AG08395 (cell line): Measurements from ENCODE around the gene EEF1AKMT3.
"Not testable (repeated sequence)": the region's sequence is repeated elsewhere in the genome, so short reads cannot be mapped to it uniquely, and the experiment has no call there.

Experiments
- DNase-seq: peaks from one replicate; pipeline ENCODE4 v3.0.0; 2012; ENCODE audit warnings: mixed read lengths, low spot score

Gene EEF1AKMT3

DNA sequence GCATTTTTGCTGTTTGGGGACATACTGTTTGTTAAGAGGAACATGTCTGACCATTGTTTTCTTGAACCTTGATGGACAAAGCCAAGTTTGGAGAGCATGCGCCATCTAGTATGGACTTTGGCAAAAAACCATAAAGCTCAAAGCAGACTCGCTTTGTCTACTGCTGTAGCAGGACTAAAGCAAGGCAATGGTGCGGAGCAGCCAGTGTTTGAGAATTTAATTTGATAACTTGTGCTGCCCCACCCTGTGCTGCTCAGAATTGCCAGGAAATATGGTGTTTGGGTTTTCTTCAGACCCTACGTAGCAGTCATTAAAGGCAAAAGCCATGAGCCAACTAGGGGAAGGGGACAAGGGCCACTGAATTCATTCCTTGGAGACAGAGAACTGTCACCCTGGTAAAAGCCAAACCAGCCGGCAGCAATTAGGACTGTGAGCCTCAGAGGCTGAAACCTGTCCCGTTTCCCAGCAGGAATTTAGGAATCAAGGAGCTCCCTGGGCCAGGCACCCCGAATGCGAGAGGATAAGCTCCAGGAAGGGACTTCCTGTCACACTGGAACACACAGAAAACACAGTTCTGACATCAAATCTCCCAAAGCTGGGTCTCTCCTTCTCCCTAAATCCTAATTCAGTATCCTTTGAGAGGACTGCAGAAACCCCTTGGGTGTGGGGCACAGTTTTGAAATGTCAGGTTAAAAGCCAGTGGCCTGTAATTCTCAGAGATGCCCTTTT is 45.0 kb downstream of the EEF1AKMT3 start:
- no peak for DNase-seq

DNA sequence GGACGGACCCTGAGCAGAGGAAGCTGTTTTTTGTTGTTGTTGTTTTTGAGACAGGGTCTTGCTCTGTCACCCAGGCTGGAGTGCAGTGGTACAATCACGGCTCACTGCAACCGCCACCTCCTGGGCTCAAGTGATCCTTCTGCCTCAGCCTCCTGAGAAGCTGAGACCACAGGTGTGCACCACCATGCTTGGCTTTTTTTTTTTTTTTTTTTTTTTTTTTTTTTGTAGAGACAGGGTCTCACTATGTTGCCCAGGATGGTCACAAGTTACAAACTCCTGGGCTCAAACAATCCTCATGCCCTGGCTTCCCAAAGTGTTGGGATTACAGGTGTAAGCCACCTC is 45.5 kb downstream of the EEF1AKMT3 start:
- not testable (repeated sequence) for DNase-seq

DNA sequence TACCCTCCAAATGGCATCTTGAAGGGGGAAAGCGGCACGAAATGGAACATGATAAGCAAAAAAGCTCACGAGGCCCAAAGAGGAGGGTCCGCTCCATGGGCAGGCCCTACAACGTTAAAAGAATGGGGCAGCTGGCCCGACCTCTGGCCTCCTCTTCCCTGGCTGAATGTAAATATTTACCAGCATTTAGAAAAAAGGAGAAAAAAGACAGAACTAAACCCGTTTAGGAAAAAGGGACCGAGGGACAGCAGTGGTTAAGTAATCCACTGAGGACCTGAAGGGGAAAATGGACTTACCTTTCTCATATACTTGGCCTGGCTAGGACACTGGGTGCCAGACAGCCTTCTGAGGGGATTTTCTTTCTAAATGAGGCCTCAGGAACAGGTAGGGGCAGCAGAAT is 47.7 kb downstream of the EEF1AKMT3 start:
- not testable (repeated sequence) for DNase-seq

- not testable (repeated sequence) for DNase-seq
Measured at GRCh38 chr12:57821015-57821414, 48.6 kb downstream of the EEF1AKMT3 start.

DNA sequence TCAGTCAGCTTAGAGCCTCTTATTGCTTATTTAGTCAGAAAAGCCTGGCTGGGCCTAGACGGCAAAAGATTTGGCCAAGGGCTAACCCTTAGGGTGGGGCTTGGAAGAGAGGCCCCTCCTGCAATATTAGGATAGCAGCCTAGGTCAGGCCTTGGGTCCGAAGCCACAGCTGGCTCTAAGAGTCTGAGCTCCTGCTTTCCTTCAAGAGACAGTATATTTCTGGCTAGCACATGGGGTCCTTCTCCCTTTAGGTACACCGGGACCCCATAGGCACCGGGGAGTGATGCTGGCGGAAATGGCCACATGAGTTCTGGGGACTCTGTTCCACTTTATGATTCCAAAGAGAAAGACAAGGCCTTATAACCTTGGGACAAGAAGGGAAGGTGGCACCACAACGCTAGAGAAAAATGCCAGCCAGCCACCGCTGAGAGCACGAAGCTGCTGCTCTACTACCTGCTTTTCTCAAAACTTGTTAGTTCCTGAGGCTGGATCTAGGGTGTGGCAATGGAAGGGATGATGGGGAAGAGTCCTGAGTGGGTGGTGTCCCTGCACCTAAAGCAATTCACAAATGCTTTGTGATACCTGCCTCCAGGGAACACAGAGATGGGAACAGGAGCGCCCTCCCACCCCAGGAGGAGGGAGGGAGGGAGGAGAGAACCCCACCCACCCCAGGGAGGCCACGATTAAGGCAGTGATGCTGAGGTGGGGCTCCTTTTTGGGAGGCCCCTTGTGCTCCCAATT is 49.2 kb downstream of the EEF1AKMT3 start:
- DNase-seq: no peak

DNA sequence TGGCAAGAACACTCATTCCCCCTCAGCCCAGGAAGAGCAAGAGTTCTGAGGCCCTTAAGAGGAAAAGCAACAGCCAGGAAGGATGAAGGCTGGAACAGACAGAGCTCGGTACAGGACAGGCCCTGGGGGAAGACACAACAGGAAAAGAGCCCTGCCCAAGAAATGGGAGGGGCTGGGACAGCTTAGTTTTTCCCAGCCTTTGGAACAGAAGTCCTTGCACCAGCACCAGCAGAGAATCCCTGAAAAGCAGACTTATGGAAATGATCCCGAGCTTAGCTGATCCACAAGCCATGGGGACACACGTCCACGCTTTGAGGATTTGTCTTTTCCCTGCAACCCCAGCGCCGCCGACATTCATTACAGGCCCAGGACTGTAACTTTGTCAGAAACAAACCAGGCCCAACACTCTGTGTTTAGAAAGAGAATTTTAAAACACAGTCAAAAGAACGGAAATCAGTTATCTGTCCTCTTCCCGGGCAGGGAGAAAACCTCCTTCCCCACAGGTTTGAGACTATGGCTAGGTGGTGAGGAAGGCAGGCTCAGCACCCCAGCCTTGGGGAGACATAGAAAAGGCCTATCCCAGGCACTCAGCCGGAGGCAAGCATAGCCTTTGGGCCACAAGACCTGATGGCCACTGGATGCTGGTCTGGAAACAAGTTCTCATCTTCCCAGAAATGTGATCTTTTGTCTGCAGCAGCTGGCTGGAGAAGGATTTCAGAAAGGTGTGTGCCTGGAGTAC is 50.1 kb downstream of the EEF1AKMT3 start:
- DNase-seq: no peak

- DNase-seq: no peak
Measured at GRCh38 chr12:57823131-57823907, 50.9 kb downstream of the EEF1AKMT3 start.

GRCh38 chr12:57823908-57824640 is 51.7 kb downstream of the EEF1AKMT3 start:
- no peak for DNase-seq

DNA sequence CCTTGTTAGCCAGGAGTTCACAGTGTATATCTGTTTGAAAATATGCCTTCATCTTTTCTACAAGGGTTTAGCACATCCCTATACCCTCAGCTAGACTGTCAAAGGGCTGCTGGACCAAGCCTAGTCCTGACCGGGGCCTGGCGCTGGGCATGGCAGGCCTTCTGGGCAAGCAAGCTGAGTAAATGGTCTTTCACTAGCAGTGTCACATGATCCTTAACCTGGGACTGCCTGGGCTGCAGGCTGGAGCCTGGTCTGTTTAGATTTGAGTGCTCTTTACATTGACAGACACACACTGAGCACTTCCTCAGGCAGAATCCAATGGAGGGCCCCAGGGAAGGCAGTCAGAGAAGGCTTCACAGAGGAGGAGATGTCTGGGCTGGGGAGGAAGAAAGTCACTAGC is 53.0 kb downstream of the EEF1AKMT3 start:
- DNase-seq: no peak

DNA sequence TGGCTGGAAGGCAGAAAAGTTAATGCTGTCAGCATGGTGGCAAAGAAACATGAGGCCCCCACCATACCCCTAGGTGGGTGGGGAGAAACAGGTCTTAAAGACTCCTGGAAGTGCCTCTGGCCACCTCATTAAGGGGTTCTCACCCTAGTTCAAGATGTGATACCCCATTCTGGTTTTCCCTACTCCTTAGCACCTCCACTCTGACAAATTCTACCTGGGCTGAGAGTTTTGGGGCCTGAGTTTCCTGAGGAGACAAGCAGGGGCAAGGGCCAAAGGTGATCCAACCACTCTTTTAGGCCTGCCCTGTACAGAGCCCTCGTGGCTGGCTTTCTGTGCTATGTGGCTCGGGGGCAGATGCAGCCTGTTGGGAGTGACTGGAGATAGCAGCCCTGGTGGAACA is 54.0 kb downstream of the EEF1AKMT3 start:
- no peak for DNase-seq

GRCh38 chr12:57826966-57827365 is 54.6 kb downstream of the EEF1AKMT3 start:
- DNase-seq: no peak

DNA sequence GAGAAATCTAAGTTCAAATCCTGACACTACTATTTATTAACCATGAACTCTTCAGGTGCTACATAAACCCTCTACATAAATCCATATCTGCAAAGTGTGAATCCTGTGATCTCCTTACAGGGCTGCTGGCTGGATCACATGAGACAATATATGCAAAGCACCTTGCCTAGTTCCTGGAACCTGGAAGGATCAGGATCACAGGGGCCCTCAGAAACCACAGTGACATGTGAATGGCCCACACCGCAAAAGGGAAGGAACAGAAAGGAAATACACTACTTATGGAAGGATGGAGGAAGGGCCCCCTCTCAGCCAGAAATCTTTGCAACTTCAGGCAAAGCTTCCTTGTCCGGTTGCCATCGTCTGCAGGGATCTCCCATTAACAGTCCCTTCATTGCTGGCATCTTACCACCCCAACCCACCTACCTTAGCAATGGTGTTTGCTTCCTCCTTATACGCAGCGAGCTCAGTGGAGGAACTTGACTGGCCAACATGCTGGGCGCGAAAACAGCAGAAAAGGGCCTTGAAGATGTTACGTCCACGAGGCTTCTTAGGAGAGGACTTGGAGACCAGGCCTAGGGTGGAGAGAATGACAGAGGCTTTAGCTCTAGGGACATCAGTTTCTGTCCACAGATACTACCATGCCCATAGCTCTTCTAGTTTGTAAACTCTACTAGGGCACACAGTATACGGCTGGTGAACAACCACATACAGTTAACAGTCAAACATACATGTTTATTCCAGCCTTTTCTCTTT is 56.8 kb downstream of the EEF1AKMT3 start:
- DNase-seq: no peak

GRCh38 chr12:57830393-57830792 is 58.0 kb downstream of the EEF1AKMT3 start:
- no peak for DNase-seq
